Measurements from ENCODE around the gene PLCG1.

DNA sequence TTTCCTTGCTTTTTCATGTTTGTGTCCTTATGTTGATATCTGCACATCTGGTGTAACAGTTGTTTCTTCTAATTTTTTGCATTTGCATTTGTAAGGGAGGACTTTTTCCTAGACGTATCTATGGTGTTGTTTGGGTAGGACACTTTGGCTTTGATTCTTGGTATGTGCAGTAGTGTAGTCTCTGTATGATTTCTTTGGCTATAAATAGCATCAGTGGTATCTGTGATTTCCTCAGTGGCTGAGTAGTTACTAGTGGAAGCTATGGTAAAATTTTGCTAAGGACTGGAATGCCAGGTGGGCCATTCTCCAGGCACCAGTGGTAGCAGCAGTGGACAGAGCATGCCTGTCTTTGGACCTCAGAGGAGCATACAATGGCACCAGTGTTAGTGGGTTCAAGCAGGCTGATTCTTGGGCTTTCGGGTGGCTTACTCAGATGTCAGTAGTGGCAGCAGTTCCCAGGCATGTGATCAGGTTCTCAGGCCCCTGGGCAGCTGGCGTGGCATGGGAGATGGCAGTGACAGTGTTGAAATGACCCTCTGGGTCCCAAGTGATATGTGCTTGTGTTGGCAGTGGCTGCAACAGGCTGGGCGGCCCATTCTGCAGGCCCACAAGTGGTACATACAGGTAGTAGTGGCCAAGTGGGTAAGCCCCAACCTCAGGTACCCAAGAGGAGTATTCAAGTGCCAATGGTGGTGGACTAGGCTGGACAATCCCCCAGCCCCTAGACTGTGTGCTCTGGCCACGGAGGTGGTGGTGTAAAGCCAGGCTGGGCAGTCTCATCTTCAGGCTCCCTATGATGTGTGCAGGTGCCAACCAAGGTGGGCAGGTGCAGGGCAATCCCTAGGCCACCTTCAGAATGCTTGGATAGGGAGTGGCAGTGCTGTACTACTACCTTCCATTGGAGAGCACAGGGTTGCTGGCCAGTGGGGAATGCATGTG is 54.5 kb downstream of the PLCG1 start:
- TF ChIP-seq EP300 (IDR thresholded peaks at IDR 0.05) (no peak), POLR2AphosphoS5 (IDR thresholded peaks at IDR 0.05) (no peak)
- TF ChIP-seq, protein P1, sequence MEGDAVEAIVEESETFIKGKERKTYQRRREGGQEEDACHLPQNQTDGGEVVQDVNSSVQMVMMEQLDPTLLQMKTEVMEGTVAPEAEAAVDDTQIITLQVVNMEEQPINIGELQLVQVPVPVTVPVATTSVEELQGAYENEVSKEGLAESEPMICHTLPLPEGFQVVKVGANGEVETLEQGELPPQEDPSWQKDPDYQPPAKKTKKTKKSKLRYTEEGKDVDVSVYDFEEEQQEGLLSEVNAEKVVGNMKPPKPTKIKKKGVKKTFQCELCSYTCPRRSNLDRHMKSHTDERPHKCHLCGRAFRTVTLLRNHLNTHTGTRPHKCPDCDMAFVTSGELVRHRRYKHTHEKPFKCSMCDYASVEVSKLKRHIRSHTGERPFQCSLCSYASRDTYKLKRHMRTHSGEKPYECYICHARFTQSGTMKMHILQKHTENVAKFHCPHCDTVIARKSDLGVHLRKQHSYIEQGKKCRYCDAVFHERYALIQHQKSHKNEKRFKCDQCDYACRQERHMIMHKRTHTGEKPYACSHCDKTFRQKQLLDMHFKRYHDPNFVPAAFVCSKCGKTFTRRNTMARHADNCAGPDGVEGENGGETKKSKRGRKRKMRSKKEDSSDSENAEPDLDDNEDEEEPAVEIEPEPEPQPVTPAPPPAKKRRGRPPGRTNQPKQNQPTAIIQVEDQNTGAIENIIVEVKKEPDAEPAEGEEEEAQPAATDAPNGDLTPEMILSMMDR (IDR thresholded peaks at IDR 0.05): no peak

All from upper lobe of left lung (tissue), 4 donors.